Small intestine (tissue), 7 donors: ENCODE data around the gene ZNF532. TPM values are rescaled to one million over a fixed set of nuclear protein-coding genes. Genes with fewer than 3 reads are reported as not detected.

Experiments used
- DNase-seq, 2 donors: peaks; one replicate each; pipeline versions ENCODE4 v3.0.0 to v3.0.0-alpha.2; 2013
- FAIRE-seq: peaks from 2 replicates; lab custom pipeline; 2012; peaks lifted over from hg19 to GRCh38; lab: Jason Lieb, UNC
- H3K27ac ChIP-seq, 3 donors: one replicate each; pipeline ENCODE4 v1.5.1; 2013; ENCODE audit warnings: low read length in 2 of 3, mild to moderate bottlenecking in 2 of 3, control low read depth in 1 of 3, inconsistent platforms in 1 of 3, low read depth in 1 of 3, moderate library complexity in 1 of 3
- H3K27me3 ChIP-seq, 3 donors: one replicate each; pipeline ENCODE4 v1.6.1; 2013; ENCODE audit warnings: low read length in 3 of 3, inconsistent platforms in 1 of 3; ENCODE audit not compliant: control insufficient read depth in 3 of 3, insufficient read depth in 3 of 3
- H3K36me3 ChIP-seq, 3 donors: one replicate each; pipeline ENCODE4 v1.6.1; 2013; ENCODE audit warnings: low read length in 3 of 3, inconsistent platforms in 1 of 3, low read depth in 1 of 3, mild to moderate bottlenecking in 1 of 3, moderate library complexity in 1 of 3; ENCODE audit not compliant: control insufficient read depth in 3 of 3, insufficient read depth in 2 of 3
- H3K4me1 ChIP-seq, 3 donors: one replicate each; pipeline ENCODE4 v1.6.1; 2013; ENCODE audit warnings: low read length in 2 of 3, inconsistent platforms in 1 of 3, low read depth in 1 of 3, mild to moderate bottlenecking in 1 of 3, moderate library complexity in 1 of 3; ENCODE audit not compliant: control insufficient read depth in 3 of 3, insufficient read depth in 2 of 3
- H3K4me3 ChIP-seq, 3 donors: one replicate each; pipeline ENCODE4 v1.5.1; 2013; ENCODE audit warnings: low read length in 3 of 3, control low read depth in 1 of 3, inconsistent platforms in 1 of 3, low read depth in 1 of 3, mild to moderate bottlenecking in 1 of 3, moderate library complexity in 1 of 3
- H3K9me3 ChIP-seq, 2 donors: one replicate each; pipeline ENCODE4 v1.6.1; 2013; ENCODE audit warnings: low read depth in 1 of 2, low read length in 1 of 2; ENCODE audit not compliant: control insufficient read depth in 2 of 2, insufficient read depth in 1 of 2
- WGBS, 3 donors: extraction: QIAGEN DNeasy Blood & Tissue Kit; methylation state at CpG; one replicate each; pipeline ENCODE4 v1.1.7; 2013; 5-methylcytosine and 5-hydroxymethylcytosine counted together
- polyA plus RNA-seq, 4 donors: library from polyadenylated mRNA; stranded (reverse) in 3 of 4; unstranded in 1 of 4; fragments of 200-250 nt in 3 of 4; fragments of 120-200 nt in 1 of 4; gene quantifications; one replicate each; pipeline versions ENCODE4 v1.2.1 to v1.2.3, GENCODE V29; 2013
- donor health status: healthy with polysubstance abuse.
- donor health status: control.
- donor health status: control.
- donor health status: Bipolar disorder and iron deficiency.
- donor health status: healthy.

The ZNF532 gene
- polyA plus RNA-seq, 4 donors = 1.3 to 23.4 (median 4.9) TPM

DNA sequence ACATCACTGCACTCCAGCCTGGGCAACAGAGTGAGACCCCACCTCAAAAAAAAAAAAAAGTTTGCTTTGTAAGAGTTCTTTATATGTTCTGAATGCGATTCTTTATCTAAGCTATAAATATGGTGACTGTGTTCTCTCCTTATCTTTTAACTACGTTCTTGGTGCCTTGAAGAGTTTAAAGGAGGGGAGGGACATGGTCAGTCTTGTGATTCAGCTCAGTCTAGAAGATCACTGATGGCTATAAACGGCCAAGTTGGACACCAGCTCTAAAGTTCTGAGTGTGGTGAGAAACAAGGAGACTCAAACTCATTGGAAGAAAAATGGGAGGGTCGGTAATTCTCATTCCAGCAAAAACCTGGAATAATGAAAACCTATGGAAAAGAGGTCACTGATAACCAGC, 146.6 kb downstream of the ZNF532 start:
- no peak for DNase-seq
- WGBS, 3 donors = 52 to 74% (median 70%) methylated on average over 4 of the region's 4 CpGs
- H3K27me3 ChIP-seq = no peaks in the 10 kb centered on the region
- no peak overlapping the region for H3K27ac ChIP-seq
- no peak for FAIRE-seq
- H3K4me3 ChIP-seq = no peak overlapping the region
- peaks cover 0 to 5% of the 10 kb centered on the region in 2 donors for H3K9me3 ChIP-seq
- H3K4me1 ChIP-seq = no peaks in the 10 kb centered on the region
- H3K36me3 ChIP-seq = no peaks in the 10 kb centered on the region

DNA sequence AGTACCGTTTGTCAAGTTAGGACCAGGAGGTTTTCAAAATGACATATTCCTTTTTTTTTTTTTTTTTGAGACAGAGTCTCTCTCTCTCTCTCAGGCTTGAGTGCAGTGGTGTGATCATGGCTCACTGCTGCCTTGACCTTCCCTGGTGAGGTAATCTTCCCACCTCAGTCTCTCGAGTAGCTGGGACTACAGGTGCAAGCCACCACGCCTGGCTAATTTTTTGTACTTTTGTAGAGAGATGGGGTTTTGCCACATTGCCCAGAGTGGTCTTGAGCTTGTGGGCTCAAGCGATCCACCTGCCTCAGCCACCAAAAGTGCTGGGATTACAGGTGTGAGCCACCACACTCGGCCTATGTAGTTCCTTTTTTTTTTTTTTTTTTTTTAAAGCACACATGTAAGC, 147.1 kb downstream of the ZNF532 start:
- DNase-seq (no peak), FAIRE-seq (no peak)
- no peak overlapping the region for H3K27ac ChIP-seq
- no peak overlapping the region for H3K4me3 ChIP-seq
- H3K27me3 ChIP-seq = no peaks in the 10 kb centered on the region
- H3K9me3 ChIP-seq = no peaks in the 10 kb centered on the region
- 78 to 84% (median 81%) methylated on average over 5 of the region's 5 CpGs for WGBS, 3 donors
- H3K36me3 ChIP-seq = no peaks in the 10 kb centered on the region
- H3K4me1 ChIP-seq = no peaks in the 10 kb centered on the region

DNA sequence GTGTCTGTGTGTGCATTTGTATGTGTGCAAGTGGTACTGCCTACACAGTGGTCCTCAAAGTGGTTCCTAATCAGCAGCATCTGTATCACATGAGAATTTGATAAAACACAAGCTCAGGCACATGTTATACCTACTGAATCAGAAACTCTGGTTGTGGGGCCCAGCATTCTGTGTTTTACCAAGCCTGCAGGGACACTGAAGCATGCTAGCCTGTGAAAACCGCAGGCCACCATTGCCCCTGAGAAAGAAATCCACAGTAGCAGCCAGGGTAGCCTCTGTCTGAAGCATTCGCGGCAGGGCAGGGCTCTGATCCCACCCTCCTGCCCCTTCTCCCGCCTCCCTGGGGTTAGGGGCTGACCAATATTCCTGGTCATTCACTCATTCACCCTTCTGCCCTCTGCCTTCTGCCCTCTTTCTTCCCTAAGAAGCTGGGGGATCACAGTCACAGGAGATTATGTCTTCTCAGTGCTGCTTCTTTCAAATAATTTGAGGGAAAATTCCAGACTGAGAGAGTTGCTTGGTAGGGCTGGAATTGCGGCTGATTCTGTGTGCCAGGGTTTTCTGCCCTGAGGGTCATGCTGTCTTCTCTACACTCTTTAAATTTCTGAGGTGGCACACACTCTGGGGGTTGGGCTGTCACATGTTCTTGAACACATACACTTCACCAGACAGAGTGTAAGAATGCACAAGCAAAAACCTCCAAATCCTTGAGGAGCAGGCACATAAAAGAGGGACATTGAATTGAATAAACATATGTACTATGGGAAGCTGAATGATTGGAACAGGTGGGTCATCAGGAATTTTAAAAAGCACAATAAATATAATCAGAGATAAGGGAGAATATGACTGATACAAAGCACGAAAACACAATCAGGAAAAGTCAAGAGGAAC, 148.4 kb downstream of the ZNF532 start:
- 52 to 67% (median 59%) methylated on average over 6 of the region's 6 CpGs for WGBS, 3 donors
- no peak for FAIRE-seq

DNA sequence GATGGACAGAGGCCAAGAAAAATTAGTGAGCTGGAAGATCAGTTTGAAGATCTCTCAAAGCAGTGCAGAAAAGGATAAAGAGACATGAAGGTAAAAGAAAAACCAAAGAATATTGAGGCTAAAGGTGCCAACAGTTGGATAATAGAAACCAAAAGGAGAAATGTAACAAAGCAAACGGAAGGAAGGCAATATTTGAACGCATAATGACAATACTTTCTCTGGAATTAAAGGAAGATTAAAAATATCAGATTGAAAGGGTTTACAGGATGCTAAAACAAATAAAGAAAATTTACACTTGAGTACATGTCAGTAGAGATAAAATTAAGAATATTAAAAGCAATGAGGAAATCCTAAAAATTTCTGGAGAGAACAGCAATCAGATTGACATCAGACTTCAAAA, 149.1 kb downstream of the ZNF532 start:
- WGBS, 3 donors = 69 to 82% (median 73%) methylated on average over 2 of the region's 2 CpGs
- H3K9me3 ChIP-seq = peaks cover 0 to 3% of the 10 kb centered on the region in 2 donors
- no peak overlapping the region for H3K27ac ChIP-seq
- DNase-seq (no peak), FAIRE-seq (no peak)
- H3K4me3 ChIP-seq = no peak overlapping the region
- no peaks in the 10 kb centered on the region for H3K36me3 ChIP-seq
- no peaks in the 10 kb centered on the region for H3K4me1 ChIP-seq
- H3K27me3 ChIP-seq = no peaks in the 10 kb centered on the region

More for the DNA sequence above, 148.4 kb downstream of the ZNF532 start:
- no peak overlapping the region for H3K4me3 ChIP-seq
- H3K9me3 ChIP-seq = peaks cover 0 to 3% of the 10 kb centered on the region in 2 donors
- H3K27ac ChIP-seq = no peak overlapping the region
- DNase-seq = no peak
- H3K36me3 ChIP-seq = no peaks in the 10 kb centered on the region
- H3K4me1 ChIP-seq = no peaks in the 10 kb centered on the region
- H3K27me3 ChIP-seq = no peaks in the 10 kb centered on the region

DNA sequence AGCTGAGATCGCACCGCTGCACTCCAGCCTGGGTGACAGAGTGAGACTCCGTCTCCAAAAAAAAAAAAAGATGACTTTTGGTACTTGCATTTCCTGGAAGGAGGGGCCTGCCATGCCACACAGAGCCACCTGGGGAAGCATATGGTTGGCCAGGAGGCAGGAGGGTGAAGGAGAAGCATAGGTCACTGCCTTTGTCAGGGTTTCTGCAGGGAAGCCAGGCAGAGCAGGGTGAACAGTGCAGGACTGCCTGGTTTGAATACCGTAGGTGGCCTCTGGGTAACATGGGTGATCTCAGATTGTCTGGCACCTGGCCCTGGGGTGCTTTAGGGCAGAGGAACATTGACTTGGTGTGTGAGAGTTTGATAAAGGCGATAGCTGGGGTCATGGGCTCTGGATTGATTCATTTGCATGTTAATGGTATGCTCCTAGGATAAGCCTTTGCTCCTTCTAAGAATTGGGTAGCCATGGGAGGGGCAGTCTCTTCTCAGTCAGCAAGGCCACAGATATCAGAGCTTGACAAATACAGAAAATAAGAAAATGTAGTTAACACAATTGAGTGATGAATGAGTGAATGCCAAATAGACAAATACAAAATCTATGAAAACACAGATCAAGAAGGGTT, 151.0 kb downstream of the ZNF532 start:
- H3K27ac ChIP-seq = no peak overlapping the region
- FAIRE-seq = no peak
- DNase-seq = no peak
- H3K36me3 ChIP-seq = no peaks in the 10 kb centered on the region
- H3K4me1 ChIP-seq = no peaks in the 10 kb centered on the region
- no peaks in the 10 kb centered on the region for H3K27me3 ChIP-seq
- WGBS, 3 donors = 57 to 86% (median 73%) methylated on average over 5 of the region's 5 CpGs
- H3K4me3 ChIP-seq = no peak overlapping the region
- peaks cover 0 to 3% of the 10 kb centered on the region in 2 donors for H3K9me3 ChIP-seq

DNA sequence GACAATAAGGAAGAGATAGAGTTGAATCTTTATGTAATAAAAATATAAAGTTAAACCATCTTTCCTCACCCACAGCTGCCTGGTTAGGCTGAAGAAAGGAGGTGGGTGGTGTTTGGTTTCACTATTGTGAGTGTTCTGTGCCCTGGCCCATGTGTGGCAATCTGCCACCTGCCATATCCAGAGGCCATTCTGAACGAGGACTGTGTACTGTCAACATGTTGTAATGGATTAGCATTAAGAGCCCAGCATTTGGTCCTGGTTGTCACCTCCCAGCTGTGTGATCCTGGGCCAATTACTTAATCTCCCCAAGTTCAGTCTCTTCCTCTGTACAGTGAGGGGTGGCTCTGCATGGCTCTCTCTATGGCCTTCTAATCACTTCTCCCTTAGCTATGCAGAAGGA, 156.8 kb downstream of the ZNF532 start:
- Histone ChIP-seq H3K9me3 (peaks cover 0 to 3% of the 10 kb centered on the region in 2 donors), H3K4me1 (no peaks in the 10 kb centered on the region), H3K36me3 (no peaks in the 10 kb centered on the region), H3K4me3 (no peak overlapping the region), H3K27ac (no peak overlapping the region), H3K27me3 (no peaks in the 10 kb centered on the region)
- DNase-seq (peak in 1 of 2 donors; percentile 13), FAIRE-seq (no peak)
- WGBS, 3 donors = 0 to 38% (median 10%) methylated on average over 1 of the region's 1 CpG

DNA sequence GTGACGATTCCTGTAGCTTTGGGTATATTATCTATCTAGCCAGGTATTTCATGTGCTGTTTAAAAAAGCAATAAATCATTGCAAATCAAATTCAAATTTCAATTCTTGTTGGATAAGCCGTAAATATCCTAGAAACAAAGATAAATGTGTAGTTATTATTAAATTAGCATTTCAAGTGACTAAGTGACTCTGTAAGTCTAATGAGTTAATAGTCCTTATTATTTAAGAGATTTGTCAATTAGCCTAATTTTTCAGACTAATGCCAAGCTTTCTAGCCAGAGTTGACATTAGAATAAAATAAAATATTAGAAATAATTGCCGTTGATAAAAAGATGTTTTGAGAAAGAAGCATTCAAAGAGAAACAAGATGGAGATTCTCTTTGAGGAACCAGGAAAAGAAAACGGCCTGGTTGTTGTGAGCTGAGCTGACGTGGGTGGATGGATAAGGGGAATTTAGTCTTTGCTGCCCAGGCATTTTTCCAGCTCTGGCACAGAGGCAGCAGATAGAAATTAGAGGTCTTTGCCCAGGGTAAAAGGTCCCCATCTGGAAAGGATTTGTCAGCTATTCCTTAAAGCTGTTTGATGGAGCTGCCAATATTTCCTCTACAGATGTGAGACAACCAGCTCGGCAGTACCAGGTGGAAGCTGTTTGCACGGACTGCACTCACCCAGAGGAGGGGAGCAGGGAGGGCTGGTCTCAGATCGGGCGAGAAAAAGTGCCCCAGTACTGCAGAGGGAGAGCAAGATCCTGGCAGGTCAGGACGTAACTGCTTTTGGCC, 157.7 kb downstream of the ZNF532 start:
- Histone ChIP-seq H3K9me3 (peaks cover 0 to 3% of the 10 kb centered on the region in 2 donors), H3K27ac (no peak overlapping the region), H3K27me3 (no peaks in the 10 kb centered on the region), H3K4me1 (no peaks in the 10 kb centered on the region), H3K36me3 (no peaks in the 10 kb centered on the region), H3K4me3 (no peak overlapping the region)
- DNase-seq = no peak
- 48 to 69% (median 55%) methylated on average over 10 of the region's 10 CpGs for WGBS, 3 donors
- FAIRE-seq = no peak

DNA sequence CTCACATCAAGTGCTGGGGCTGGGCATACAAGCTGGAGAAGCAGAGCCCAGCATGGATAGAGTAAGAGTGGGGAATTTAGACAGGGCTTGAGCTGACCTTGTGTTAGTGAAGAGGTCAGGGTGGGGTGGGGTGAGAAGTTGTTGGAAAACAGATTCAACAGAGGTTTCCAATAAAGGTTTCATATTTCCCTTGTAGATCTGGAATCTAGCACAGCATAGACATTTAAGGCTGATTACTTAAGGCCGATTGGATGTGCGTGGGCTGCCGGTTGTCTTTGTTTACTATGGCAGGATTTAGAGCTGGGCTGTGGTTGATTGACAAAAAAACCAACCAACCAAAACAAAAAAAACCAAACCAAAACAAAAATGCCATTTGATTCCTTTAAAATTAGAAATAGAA, 160.2 kb downstream of the ZNF532 start:
- FAIRE-seq (no peak), DNase-seq (no peak)
- 66 to 81% (median 68%) methylated on average over 3 of the region's 3 CpGs for WGBS, 3 donors
- Histone ChIP-seq H3K36me3 (no peaks in the 10 kb centered on the region), H3K27me3 (no peaks in the 10 kb centered on the region), H3K9me3 (no peaks in the 10 kb centered on the region), H3K4me1 (no peaks in the 10 kb centered on the region), H3K27ac (peak overlapping the region in 1 of 3 donors; percentile 46), H3K4me3 (no peak overlapping the region)
